ENCODE results near the gene PPP1R3G. TPM values are rescaled to one million over a fixed set of nuclear protein-coding genes. Genes with fewer than 3 reads are reported as not detected.

PPP1R3G gene
- 0.01 TPM for polyA plus RNA-seq (2013, experiment 1 of 2)
- polyA plus RNA-seq (2013, experiment 2 of 2) = 0.04 TPM

- Histone ChIP-seq H3K4ac (ENCODE audit: low read length) (no peak within 1 kb of the TSS), H2BK5ac (ENCODE audit: low read length) (no peak within 1 kb of the TSS), H2AK5ac (ENCODE audit: low read depth, low read length) (peak within 1 kb of the TSS; percentile 46), H2BK120ac (ENCODE audit: low read depth, low read length) (no peak within 1 kb of the TSS), H3K36me3 (replicated peaks in 1 of 2; ENCODE audit: control insufficient read depth in 2 of 2, insufficient read depth in 2 of 2, low read length in 2 of 2) (no peaks in the 10 kb centered on the region), H4K8ac (ENCODE audit: low read depth, low read length) (no peak within 1 kb of the TSS), H3K27ac (replicated peaks; ENCODE audit: low read length) (no peak within 1 kb of the TSS), H3K79me1 (ENCODE audit: low read depth, low read length) (no peaks in the 10 kb centered on the region), H4K91ac (ENCODE audit: low read depth, low read length, poor library complexity) (no peak within 1 kb of the TSS), H3K23ac (ENCODE audit: low read depth, low read length, poor library complexity) (peak within 1 kb of the TSS; percentile 94), H2AFZ (ENCODE audit: low read length) (peak within 1 kb of the TSS; percentile 99), H3K27me3 (ENCODE audit: control insufficient read depth in 3 of 3, insufficient read depth in 3 of 3, low read depth in 1 of 3, low read length in 3 of 3) (peaks cover 35 to 49% (median 47%) of the 10 kb centered on the region in 3 experiments), H2BK12ac (ENCODE audit: low read length) (peak within 1 kb of the TSS; percentile 16), H3K9me3 (replicated peaks in 1 of 2; ENCODE audit: control insufficient read depth in 2 of 2, insufficient read depth in 1 of 2, low read depth in 1 of 2, low read length in 2 of 2) (peaks cover 0 to 5% of the 10 kb centered on the region in 2 donors), H3K4me1 (ENCODE audit: control insufficient read depth in 2 of 2, insufficient read depth in 1 of 2, low read depth in 1 of 2, low read length in 2 of 2) (peaks cover 0 to 9% of the 10 kb centered on the region in 2 donors), H3K14ac (ENCODE audit: low read length) (peak within 1 kb of the TSS; percentile 94), H3K4me2 (ENCODE audit: insufficient read depth, low read length, poor library complexity, severe bottlenecking) (peak within 1 kb of the TSS; percentile 97), H2BK15ac (ENCODE audit: low read length) (peak within 1 kb of the TSS; percentile 2), H3K18ac (ENCODE audit: low read length) (peak within 1 kb of the TSS; percentile 85), H3K4me3 (ENCODE audit: low read length in 2 of 2) (peak within 1 kb of the TSS; percentile 54 to 78), H3K9ac (ENCODE audit: low read depth, low read length, poor library complexity) (peak within 1 kb of the TSS; percentile 81)
- peak; percentile 31 for DNase-seq (ENCODE audit: low spot score)
- no CpG with 5 or more reads among the region's 83 CpGs for WGBS, 2 donors (ENCODE audit: extremely low coverage in 2 of 2, insufficient read length in 2 of 2, insufficient replicate concordance in 1 of 2)
Measured at GRCh38 chr6:5084781-5085647, at the start of gene PPP1R3G. Gene PPP1R3G (plus strand): TSS chr6:5085341. CDS start chr6:5085486, 145 bp downstream.

GRCh38 chr6:5036269-5036668, 48.9 kb upstream of the PPP1R3G start:
- no peak overlapping the region for H2BK12ac ChIP-seq (ENCODE audit: low read length)
- H2BK5ac ChIP-seq (ENCODE audit: low read length) = no peak overlapping the region
- H3K36me3 ChIP-seq (replicated peaks in 1 of 2; ENCODE audit: control insufficient read depth in 2 of 2, insufficient read depth in 2 of 2, low read length in 2 of 2) = no peaks in the 10 kb centered on the region
- no peak overlapping the region for H4K8ac ChIP-seq (ENCODE audit: low read depth, low read length)
- no peaks in the 10 kb centered on the region for H3K9me3 ChIP-seq (replicated peaks in 1 of 2; ENCODE audit: control insufficient read depth in 2 of 2, insufficient read depth in 1 of 2, low read depth in 1 of 2, low read length in 2 of 2)
- H3K79me1 ChIP-seq (ENCODE audit: low read depth, low read length) = no peaks in the 10 kb centered on the region
- no peak overlapping the region for H3K27ac ChIP-seq (replicated peaks; ENCODE audit: low read length)
- H2AK5ac ChIP-seq (ENCODE audit: low read depth, low read length) = no peak overlapping the region
- H3K23ac ChIP-seq (ENCODE audit: low read depth, low read length, poor library complexity) = no peak overlapping the region
- no peak overlapping the region for H3K18ac ChIP-seq (ENCODE audit: low read length)
- no peaks in the 10 kb centered on the region for H3K27me3 ChIP-seq (ENCODE audit: control insufficient read depth in 3 of 3, insufficient read depth in 3 of 3, low read depth in 1 of 3, low read length in 3 of 3)
- no peak overlapping the region for H2BK15ac ChIP-seq (ENCODE audit: low read length)
- WGBS, 2 donors (ENCODE audit: extremely low coverage in 2 of 2, insufficient read length in 2 of 2, insufficient replicate concordance in 1 of 2) = no CpG with 5 or more reads among the region's 8 CpGs
- no peak overlapping the region for H3K14ac ChIP-seq (ENCODE audit: low read length)
- no peak overlapping the region for H2BK120ac ChIP-seq (ENCODE audit: low read depth, low read length)
- peak; percentile 53 for DNase-seq (ENCODE audit: low spot score)
- H3K4me1 ChIP-seq (ENCODE audit: control insufficient read depth in 2 of 2, insufficient read depth in 1 of 2, low read depth in 1 of 2, low read length in 2 of 2) = peaks cover 4 to 6% of the 10 kb centered on the region in 2 donors
- H3K4me3 ChIP-seq (ENCODE audit: low read length in 2 of 2) = no peak overlapping the region
- peak overlapping the region; percentile 71 for H2AFZ ChIP-seq (ENCODE audit: low read length)
- peak overlapping the region; percentile 3 for H3K4me2 ChIP-seq (ENCODE audit: insufficient read depth, low read length, poor library complexity, severe bottlenecking)
- no peak overlapping the region for H3K4ac ChIP-seq (ENCODE audit: low read length)
- H4K91ac ChIP-seq (ENCODE audit: low read depth, low read length, poor library complexity) = no peak overlapping the region
- no peak overlapping the region for H3K9ac ChIP-seq (ENCODE audit: low read depth, low read length, poor library complexity)

GRCh38 chr6:5041955-5042354, 43.2 kb upstream of the PPP1R3G start:
- no peak overlapping the region for H2BK12ac ChIP-seq (ENCODE audit: low read length)
- no peak overlapping the region for H3K27ac ChIP-seq (replicated peaks; ENCODE audit: low read length)
- no peak overlapping the region for H3K18ac ChIP-seq (ENCODE audit: low read length)
- H2BK120ac ChIP-seq (ENCODE audit: low read depth, low read length) = no peak overlapping the region
- H3K79me1 ChIP-seq (ENCODE audit: low read depth, low read length) = no peaks in the 10 kb centered on the region
- no peak overlapping the region for H4K8ac ChIP-seq (ENCODE audit: low read depth, low read length)
- H3K23ac ChIP-seq (ENCODE audit: low read depth, low read length, poor library complexity) = no peak overlapping the region
- WGBS, 2 donors (ENCODE audit: extremely low coverage in 2 of 2, insufficient read length in 2 of 2, insufficient replicate concordance in 1 of 2) = no CpG with 5 or more reads among the region's 2 CpGs
- no peak overlapping the region for H2BK15ac ChIP-seq (ENCODE audit: low read length)
- no peak overlapping the region for H3K4me3 ChIP-seq (ENCODE audit: low read length in 2 of 2)
- no peaks in the 10 kb centered on the region for H3K4me1 ChIP-seq (ENCODE audit: control insufficient read depth in 2 of 2, insufficient read depth in 1 of 2, low read depth in 1 of 2, low read length in 2 of 2)
- H4K91ac ChIP-seq (ENCODE audit: low read depth, low read length, poor library complexity) = no peak overlapping the region
- H2AK5ac ChIP-seq (ENCODE audit: low read depth, low read length) = no peak overlapping the region
- no peak overlapping the region for H3K9ac ChIP-seq (ENCODE audit: low read depth, low read length, poor library complexity)
- no peak overlapping the region for H3K4ac ChIP-seq (ENCODE audit: low read length)
- H2AFZ ChIP-seq (ENCODE audit: low read length) = no peak overlapping the region
- DNase-seq (ENCODE audit: low spot score) = no peak
- H3K14ac ChIP-seq (ENCODE audit: low read length) = no peak overlapping the region
- no peak overlapping the region for H2BK5ac ChIP-seq (ENCODE audit: low read length)
- no peaks in the 10 kb centered on the region for H3K27me3 ChIP-seq (ENCODE audit: control insufficient read depth in 3 of 3, insufficient read depth in 3 of 3, low read depth in 1 of 3, low read length in 3 of 3)
- no peak overlapping the region for H3K4me2 ChIP-seq (ENCODE audit: insufficient read depth, low read length, poor library complexity, severe bottlenecking)
- H3K9me3 ChIP-seq (replicated peaks in 1 of 2; ENCODE audit: control insufficient read depth in 2 of 2, insufficient read depth in 1 of 2, low read depth in 1 of 2, low read length in 2 of 2) = no peaks in the 10 kb centered on the region
- no peaks in the 10 kb centered on the region for H3K36me3 ChIP-seq (replicated peaks in 1 of 2; ENCODE audit: control insufficient read depth in 2 of 2, insufficient read depth in 2 of 2, low read length in 2 of 2)

- H3K4me2 ChIP-seq (ENCODE audit: insufficient read depth, low read length, poor library complexity, severe bottlenecking) = no peak overlapping the region
- H4K8ac ChIP-seq (ENCODE audit: low read depth, low read length) = no peak overlapping the region
- no peaks in the 10 kb centered on the region for H3K79me1 ChIP-seq (ENCODE audit: low read depth, low read length)
- no peak overlapping the region for H3K4me3 ChIP-seq (ENCODE audit: low read length in 2 of 2)
- no peak overlapping the region for H3K23ac ChIP-seq (ENCODE audit: low read depth, low read length, poor library complexity)
- no CpG with 5 or more reads among the region's 3 CpGs for WGBS, 2 donors (ENCODE audit: extremely low coverage in 2 of 2, insufficient read length in 2 of 2, insufficient replicate concordance in 1 of 2)
- H2AK5ac ChIP-seq (ENCODE audit: low read depth, low read length) = no peak overlapping the region
- no peak overlapping the region for H2AFZ ChIP-seq (ENCODE audit: low read length)
- H3K27me3 ChIP-seq (ENCODE audit: control insufficient read depth in 3 of 3, insufficient read depth in 3 of 3, low read depth in 1 of 3, low read length in 3 of 3) = no peaks in the 10 kb centered on the region
- no peak overlapping the region for H3K18ac ChIP-seq (ENCODE audit: low read length)
- H3K9ac ChIP-seq (ENCODE audit: low read depth, low read length, poor library complexity) = no peak overlapping the region
- no peak overlapping the region for H2BK12ac ChIP-seq (ENCODE audit: low read length)
- H3K4me1 ChIP-seq (ENCODE audit: control insufficient read depth in 2 of 2, insufficient read depth in 1 of 2, low read depth in 1 of 2, low read length in 2 of 2) = no peaks in the 10 kb centered on the region
- no peak overlapping the region for H2BK15ac ChIP-seq (ENCODE audit: low read length)
- H3K4ac ChIP-seq (ENCODE audit: low read length) = no peak overlapping the region
- DNase-seq (ENCODE audit: low spot score) = no peak
- H3K9me3 ChIP-seq (replicated peaks in 1 of 2; ENCODE audit: control insufficient read depth in 2 of 2, insufficient read depth in 1 of 2, low read depth in 1 of 2, low read length in 2 of 2) = no peaks in the 10 kb centered on the region
- H3K36me3 ChIP-seq (replicated peaks in 1 of 2; ENCODE audit: control insufficient read depth in 2 of 2, insufficient read depth in 2 of 2, low read length in 2 of 2) = no peaks in the 10 kb centered on the region
- no peak overlapping the region for H3K14ac ChIP-seq (ENCODE audit: low read length)
- no peak overlapping the region for H2BK5ac ChIP-seq (ENCODE audit: low read length)
- no peak overlapping the region for H2BK120ac ChIP-seq (ENCODE audit: low read depth, low read length)
- no peak overlapping the region for H3K27ac ChIP-seq (replicated peaks; ENCODE audit: low read length)
- H4K91ac ChIP-seq (ENCODE audit: low read depth, low read length, poor library complexity) = no peak overlapping the region
Measured at GRCh38 chr6:5042436-5042835, 42.7 kb upstream of the PPP1R3G start.

Measured in neuronal stem cell (in vitro differentiated cells).